Measurements from ENCODE around the gene NLE1. TPM values are rescaled to one million over a fixed set of nuclear protein-coding genes. Genes with fewer than 3 reads are reported as not detected.
"Not testable (repeated sequence)": the region's sequence is repeated elsewhere in the genome, so short reads cannot be mapped to it uniquely, and the experiment has no call there.

NLE1 gene
- total RNA-seq, 4 donors from 2014 or later: 9.6 to 16.1 (median 13.8) TPM

DNA sequence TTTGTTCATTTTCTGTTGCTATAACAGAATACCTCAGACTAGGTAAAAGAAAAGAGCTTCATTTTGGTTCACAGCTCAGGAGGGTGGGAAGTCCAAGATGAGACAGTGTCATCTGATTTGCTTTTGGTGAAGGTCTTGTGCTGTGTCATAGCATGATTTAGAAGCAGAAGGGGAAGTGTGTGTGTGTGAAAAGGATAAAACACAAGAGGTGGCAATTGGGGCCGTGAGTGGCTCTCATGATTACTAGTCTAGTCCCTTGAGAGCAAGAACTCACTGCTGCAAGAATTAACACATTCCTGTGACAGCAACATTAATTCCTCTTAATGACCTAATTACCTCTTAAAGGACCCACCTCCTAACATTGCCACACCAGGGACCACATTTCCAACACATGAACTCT is 43.7 kb upstream of the NLE1 start:
- Histone ChIP-seq H3K27me3 (peaks cover 0 to 7% (median 0%) of the 10 kb centered on the region in 4 donors), H3K27ac (replicated peaks in 1 of 4) (no peak overlapping the region), H3K4me3 (no peak overlapping the region), H3K36me3 (peaks cover 0 to 67% (median 0%) of the 10 kb centered on the region in 4 donors), H3K9me3 (no peaks in the 10 kb centered on the region), H3K4me1 (no peaks in the 10 kb centered on the region)
- DNase-seq (ENCODE audit: extremely low spot score): no peak
- 83% methylated on average over 1 of the region's 1 CpG for WGBS
- TF ChIP-seq EP300 (IDR thresholded peaks at IDR 0.05) (no peak), POLR2AphosphoS5 (IDR thresholded peaks at IDR 0.05) (no peak), POLR2A (IDR thresholded peaks at IDR 0.05; ENCODE audit: low read depth) (no peak)
- TF ChIP-seq, protein P1, sequence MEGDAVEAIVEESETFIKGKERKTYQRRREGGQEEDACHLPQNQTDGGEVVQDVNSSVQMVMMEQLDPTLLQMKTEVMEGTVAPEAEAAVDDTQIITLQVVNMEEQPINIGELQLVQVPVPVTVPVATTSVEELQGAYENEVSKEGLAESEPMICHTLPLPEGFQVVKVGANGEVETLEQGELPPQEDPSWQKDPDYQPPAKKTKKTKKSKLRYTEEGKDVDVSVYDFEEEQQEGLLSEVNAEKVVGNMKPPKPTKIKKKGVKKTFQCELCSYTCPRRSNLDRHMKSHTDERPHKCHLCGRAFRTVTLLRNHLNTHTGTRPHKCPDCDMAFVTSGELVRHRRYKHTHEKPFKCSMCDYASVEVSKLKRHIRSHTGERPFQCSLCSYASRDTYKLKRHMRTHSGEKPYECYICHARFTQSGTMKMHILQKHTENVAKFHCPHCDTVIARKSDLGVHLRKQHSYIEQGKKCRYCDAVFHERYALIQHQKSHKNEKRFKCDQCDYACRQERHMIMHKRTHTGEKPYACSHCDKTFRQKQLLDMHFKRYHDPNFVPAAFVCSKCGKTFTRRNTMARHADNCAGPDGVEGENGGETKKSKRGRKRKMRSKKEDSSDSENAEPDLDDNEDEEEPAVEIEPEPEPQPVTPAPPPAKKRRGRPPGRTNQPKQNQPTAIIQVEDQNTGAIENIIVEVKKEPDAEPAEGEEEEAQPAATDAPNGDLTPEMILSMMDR (IDR thresholded peaks at IDR 0.05): no peak
- intact Hi-C loops (cut with DNase I): no loop called here

GRCh38 chr17:35184274-35184673 is 42.2 kb upstream of the NLE1 start:
- WGBS: 54% methylated on average over 3 of the region's 3 CpGs
- intact Hi-C loops (cut with DNase I): no loop called here
- Histone ChIP-seq H3K4me3 (no peak overlapping the region), H3K4me1 (no peaks in the 10 kb centered on the region), H3K36me3 (peaks cover 0 to 83% (median 0%) of the 10 kb centered on the region in 4 donors), H3K9me3 (no peaks in the 10 kb centered on the region), H3K27me3 (peaks cover 0 to 7% (median 0%) of the 10 kb centered on the region in 4 donors), H3K27ac (replicated peaks in 1 of 4) (no peak overlapping the region)
- TF ChIP-seq POLR2AphosphoS5 (IDR thresholded peaks at IDR 0.05) (no peak), POLR2A (IDR thresholded peaks at IDR 0.05; ENCODE audit: low read depth) (no peak)
- TF ChIP-seq, protein P1 (IDR thresholded peaks at IDR 0.05): no peak
- DNase-seq (ENCODE audit: extremely low spot score): no peak

DNA sequence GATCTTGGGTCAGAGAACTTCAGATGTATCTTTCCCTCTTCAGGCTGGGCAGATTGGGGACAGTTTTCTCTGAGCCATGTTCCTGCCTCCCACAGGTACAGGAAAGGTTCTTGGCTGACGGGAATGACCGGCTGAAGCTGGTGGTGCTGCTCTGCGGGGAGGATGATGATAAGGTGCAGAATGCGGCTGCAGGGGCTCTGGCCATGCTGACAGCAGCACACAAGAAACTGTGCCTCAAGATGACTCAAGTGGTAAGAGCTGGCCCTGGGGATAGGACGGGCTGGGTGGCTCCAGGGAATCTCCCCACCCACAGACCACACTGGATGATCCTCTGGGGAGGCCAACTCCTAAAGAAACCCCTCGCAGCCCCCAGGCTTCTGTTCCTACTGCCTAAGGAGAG is 41.2 kb upstream of the NLE1 start:
- Histone ChIP-seq H3K9me3 (no peaks in the 10 kb centered on the region), H3K4me3 (no peak overlapping the region), H3K27ac (replicated peaks in 1 of 4) (no peak overlapping the region), H3K36me3 (peaks cover 0 to 82% (median 0%) of the 10 kb centered on the region in 4 donors), H3K27me3 (peaks cover 0 to 7% (median 0%) of the 10 kb centered on the region in 4 donors), H3K4me1 (no peaks in the 10 kb centered on the region)
- no peak for DNase-seq (ENCODE audit: extremely low spot score)
- 74% methylated on average over 5 of the region's 6 CpGs for WGBS
- no peak for TF ChIP-seq EP300 (IDR thresholded peaks at IDR 0.05)
- intact Hi-C loops (cut with DNase I): no loop called here

DNA sequence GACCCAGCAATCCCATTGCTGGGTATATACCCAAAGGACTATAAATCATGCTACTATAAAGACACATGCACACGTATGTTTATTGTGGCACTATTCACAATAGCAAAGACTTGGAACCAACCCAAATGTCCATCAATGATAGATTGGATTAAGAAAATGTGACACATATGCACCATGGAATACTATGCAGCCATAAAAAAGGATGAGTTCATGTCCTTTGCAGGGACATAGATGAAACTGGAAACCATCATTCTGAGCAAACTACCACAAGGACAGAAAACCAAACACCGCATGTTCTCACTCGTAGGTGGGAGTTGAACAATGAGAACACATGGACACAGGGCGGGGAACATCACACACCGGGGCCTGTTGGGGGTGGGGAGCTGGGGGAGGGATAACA is 37.3 kb upstream of the NLE1 start:
- intact Hi-C loops (cut with DNase I); H3K27ac ChIP-seq (replicated peaks in 1 of 4); H3K4me3 ChIP-seq; DNase-seq (ENCODE audit: extremely low spot score); H3K4me1 ChIP-seq; H3K27me3 ChIP-seq; H3K9me3 ChIP-seq: not testable (repeated sequence)
- peaks cover 0 to 68% (median 0%) of the 10 kb centered on the region in 4 donors for H3K36me3 ChIP-seq
- 80% methylated on average over 5 of the region's 5 CpGs for WGBS

GRCh38 chr17:35176897-35177296 is 34.8 kb upstream of the NLE1 start:
- Histone ChIP-seq H3K36me3 (peaks cover 0 to 58% (median 0%) of the 10 kb centered on the region in 4 donors), H3K9me3 (no peaks in the 10 kb centered on the region), H3K27ac (replicated peaks in 1 of 4) (no peak overlapping the region), H3K4me1 (no peaks in the 10 kb centered on the region), H3K4me3 (no peak overlapping the region), H3K27me3 (no peaks in the 10 kb centered on the region)
- WGBS: 75% methylated on average over 8 of the region's 8 CpGs
- DNase-seq (ENCODE audit: extremely low spot score): no peak
- no peak for TF ChIP-seq EP300 (IDR thresholded peaks at IDR 0.05)
- TF ChIP-seq POLR2A (IDR thresholded peaks at IDR 0.05; ENCODE audit: low read depth): no peak
- TF ChIP-seq, protein P1 (IDR thresholded peaks at IDR 0.05): no peak
- TF ChIP-seq POLR2AphosphoS5 (IDR thresholded peaks at IDR 0.05): no peak
- intact Hi-C loops (cut with DNase I): no loop called here

All from esophagus muscularis mucosa (tissue), 4 donors.